GM23338 (cell line): ENCODE results near the gene GSTT4. TPM values are rescaled to one million over a fixed set of nuclear protein-coding genes. Genes with fewer than 3 reads are reported as not detected.

Experiments
- ATAC-seq: fragments of 200-7000 bp; cut with Tn5 transposase; 3 replicates; pipeline ENCODE4 v1.9.1; 2020
- DNase-seq: peaks from one replicate; pipeline ENCODE4 v3.0.0-alpha.2; 2015; ENCODE audit warnings: low spot score
- H2AFZ ChIP-seq: fragments of 200-600 bp; sonication (generic); 2 replicates; pipeline ENCODE4 v1.8.0; 2016; ENCODE audit warnings: antibody characterized with exemption, mild to moderate bottlenecking, moderate library complexity
- H3F3A ChIP-seq: fragments of 200-600 bp; sonication (generic); replicated peaks from 2 replicates; pipeline ENCODE4 v1.8.0; 2017; ENCODE audit warnings: antibody characterized with exemption, mixed run types, low read depth
- H3K27ac ChIP-seq: fragments of 200-600 bp; sonication (generic); 2 replicates; pipeline ENCODE4 v1.6.1; 2016; ENCODE audit warnings: low read depth
- H3K27me3 ChIP-seq: fragments of 200-600 bp; sonication (generic); 2 replicates; pipeline ENCODE4 v1.8.0; 2016; ENCODE audit warnings: mild to moderate bottlenecking, mixed run types, moderate library complexity; ENCODE audit not compliant: insufficient read depth
- H3K36me3 ChIP-seq: fragments of 200-600 bp; sonication (generic); 2 replicates; pipeline ENCODE4 v1.8.0; 2016; ENCODE audit warnings: mild to moderate bottlenecking; ENCODE audit not compliant: insufficient read depth
- H3K4me1 ChIP-seq: fragments of 200-600 bp; sonication (generic); 2 replicates; pipeline ENCODE4 v1.8.0; 2016; ENCODE audit warnings: mild to moderate bottlenecking, moderate library complexity; ENCODE audit not compliant: insufficient read depth
- H3K4me2 ChIP-seq: fragments of 200-600 bp; sonication (generic); 2 replicates; pipeline ENCODE4 v1.7.1; 2017; ENCODE audit warnings: mixed run types
- H3K4me3 ChIP-seq: fragments of 200-600 bp; sonication (generic); 2 replicates; pipeline ENCODE4 v1.6.1; 2016; ENCODE audit warnings: mixed run types
- H3K79me2 ChIP-seq: fragments of 200-600 bp; sonication (generic); replicated peaks from 2 replicates; pipeline ENCODE4 v1.8.0; 2017; ENCODE audit warnings: mild to moderate bottlenecking; ENCODE audit not compliant: insufficient read depth
- H3K9me2 ChIP-seq: fragments of 200-600 bp; sonication (generic); 2 replicates; pipeline ENCODE4 v1.8.0; 2017; ENCODE audit not compliant: insufficient read depth
- H4K20me1 ChIP-seq: fragments of 200-600 bp; sonication (generic); replicated peaks from 2 replicates; pipeline ENCODE4 v1.8.0; 2017; ENCODE audit warnings: mild to moderate bottlenecking; ENCODE audit not compliant: insufficient read depth
- H3K27ac Mint-ChIP-seq: 2 replicates; pipeline ENCODE4 v1.8.0; 2020; ENCODE audit warnings: inconsistent platforms, mild to moderate bottlenecking, moderate library complexity, mixed read lengths
- H3K27me3 Mint-ChIP-seq: 3 replicates; pipeline ENCODE4 v1.8.0; 2022; ENCODE audit warnings: low read depth, mild to moderate bottlenecking, moderate library complexity, mixed read lengths, inconsistent platforms; ENCODE audit not compliant: insufficient read depth, poor library complexity
- H3K36me3 Mint-ChIP-seq: 3 replicates; pipeline ENCODE4 v1.8.0; 2021; ENCODE audit warnings: low read depth, mild to moderate bottlenecking, inconsistent platforms, moderate library complexity, mixed read lengths
- H3K4me1 Mint-ChIP-seq: 3 replicates; pipeline ENCODE4 v1.8.0; 2020; ENCODE audit warnings: mild to moderate bottlenecking, inconsistent platforms, mixed read lengths
- H3K4me3 Mint-ChIP-seq: 3 replicates; pipeline ENCODE4 v1.8.0; 2021; ENCODE audit warnings: moderate library complexity, mild to moderate bottlenecking, inconsistent platforms, mixed read lengths
- H3K9me3 Mint-ChIP-seq: 3 replicates; pipeline ENCODE4 v1.8.0; 2020; ENCODE audit warnings: moderate library complexity, mild to moderate bottlenecking, inconsistent platforms, mixed read lengths
- CREB1 ChIP-seq: fragments of 250-450 bp; sonication (Bioruptor Pico); IDR thresholded peaks from 2 replicates; pipeline ENCODE4 v1.5.0; 2020; ENCODE audit warnings: low read depth, mild to moderate bottlenecking, moderate library complexity
- EZH2 ChIP-seq: fragments of 200-600 bp; sonication (generic); IDR thresholded peaks from one replicate; pipeline ENCODE4 v1.8.0; 2017; ENCODE audit warnings: antibody characterized with exemption, mild to moderate bottlenecking, low read depth; ENCODE audit not compliant: unreplicated experiment
- EZH2phosphoT487 ChIP-seq: fragments of 200-600 bp; sonication (generic); IDR thresholded peaks from one replicate; pipeline ENCODE4 v1.8.1; 2018; ENCODE audit warnings: antibody characterized with exemption; ENCODE audit not compliant: unreplicated experiment
- JUNB ChIP-seq: IDR thresholded peaks from one replicate; pipeline ENCODE4 v1.6.1; 2016; ENCODE audit warnings: antibody characterized with exemption; ENCODE audit not compliant: unreplicated experiment
- NANOG ChIP-seq: IDR thresholded peaks from 2 replicates; pipeline ENCODE4 v1.6.1; 2016; ENCODE audit warnings: antibody characterized with exemption, borderline replicate concordance
- POLR2AphosphoS5 ChIP-seq: IDR thresholded peaks from 2 replicates; pipeline ENCODE4 v1.6.1; 2016; ENCODE audit warnings: antibody characterized with exemption, low read depth
- STAT1 ChIP-seq: IDR thresholded peaks from one replicate; pipeline ENCODE4 v1.6.1; 2016; ENCODE audit warnings: antibody characterized with exemption; ENCODE audit not compliant: unreplicated experiment
- ZNF331 ChIP-seq: fragments of 250-450 bp; sonication (Bioruptor Pico); IDR thresholded peaks from 2 replicates; pipeline ENCODE4 v1.5.0; 2020; ENCODE audit warnings: low read depth, mild to moderate bottlenecking, moderate library complexity
- polyA plus RNA-seq: library from polyadenylated mRNA; unstranded; fragments of >200 nt; fragmentation: Nextera tagmentation; extraction: Ambion mirVana; gene quantifications from 2 replicates; pipeline ENCODE4 v1.2.1, GENCODE V29; 2016
- total RNA-seq: library from RNA; depleted of rRNA; stranded (reverse); fragments of >200 nt; shearing (Covaris generic); gene quantifications from 2 replicates; pipeline ENCODE4 v1.2.3, GENCODE V29; 2014
- TF ChIP-seq, protein P1 (sequence below), 2 experiments: fragments of 200-600 bp in 1 of 2; sonication (generic) in 1 of 2; conservative IDR thresholded peaks; 2 replicates each; pipeline versions ENCODE4 v1.5.1 to v1.6.1; 2016 to 2017; ENCODE audit warnings: antibody characterized with exemption in 2 of 2, low read depth in 2 of 2, mild to moderate bottlenecking in 2 of 2, moderate library complexity in 1 of 2
- TF ChIP-seq, protein P2 (sequence below): IDR thresholded peaks from 2 replicates; pipeline ENCODE4 v1.6.1; 2016; ENCODE audit warnings: antibody characterized with exemption
- TF ChIP-seq, protein P3 (sequence below): IDR thresholded peaks from one replicate; pipeline ENCODE4 v1.6.1; 2018; ENCODE audit warnings: antibody characterized with exemption; ENCODE audit not compliant: unreplicated experiment
- TF ChIP-seq, protein P4 (sequence below): fragments of 250-450 bp; sonication (Bioruptor Pico); IDR thresholded peaks from 2 replicates; pipeline ENCODE4 v1.5.0; 2020; ENCODE audit warnings: mild to moderate bottlenecking, moderate library complexity

Gene GSTT4
- total and polyA plus RNA-seq, 2 experiments from 2014 or later, result not detected

DNA sequence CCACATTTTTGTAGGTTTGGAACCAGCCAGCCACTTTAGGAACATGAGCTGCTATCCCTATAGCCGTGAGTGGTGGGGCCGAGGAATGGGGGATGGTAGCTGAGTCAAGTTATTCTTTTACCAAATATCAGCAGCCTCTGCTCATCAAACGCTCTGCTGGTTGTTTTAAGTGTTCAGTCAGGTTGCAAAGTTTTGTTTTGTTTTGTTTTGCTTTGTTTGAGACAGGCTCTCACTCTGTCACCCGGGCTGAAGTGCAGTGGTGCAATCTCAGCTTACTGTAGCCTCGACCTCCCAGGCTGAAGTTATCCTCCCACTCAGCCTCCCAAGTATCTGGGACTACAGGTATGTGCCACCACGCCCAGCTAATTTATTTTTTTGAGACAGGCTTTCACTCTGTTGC lies 20.2 kb upstream of the GSTT4 start (continued):
- TF ChIP-seq, protein P1, sequence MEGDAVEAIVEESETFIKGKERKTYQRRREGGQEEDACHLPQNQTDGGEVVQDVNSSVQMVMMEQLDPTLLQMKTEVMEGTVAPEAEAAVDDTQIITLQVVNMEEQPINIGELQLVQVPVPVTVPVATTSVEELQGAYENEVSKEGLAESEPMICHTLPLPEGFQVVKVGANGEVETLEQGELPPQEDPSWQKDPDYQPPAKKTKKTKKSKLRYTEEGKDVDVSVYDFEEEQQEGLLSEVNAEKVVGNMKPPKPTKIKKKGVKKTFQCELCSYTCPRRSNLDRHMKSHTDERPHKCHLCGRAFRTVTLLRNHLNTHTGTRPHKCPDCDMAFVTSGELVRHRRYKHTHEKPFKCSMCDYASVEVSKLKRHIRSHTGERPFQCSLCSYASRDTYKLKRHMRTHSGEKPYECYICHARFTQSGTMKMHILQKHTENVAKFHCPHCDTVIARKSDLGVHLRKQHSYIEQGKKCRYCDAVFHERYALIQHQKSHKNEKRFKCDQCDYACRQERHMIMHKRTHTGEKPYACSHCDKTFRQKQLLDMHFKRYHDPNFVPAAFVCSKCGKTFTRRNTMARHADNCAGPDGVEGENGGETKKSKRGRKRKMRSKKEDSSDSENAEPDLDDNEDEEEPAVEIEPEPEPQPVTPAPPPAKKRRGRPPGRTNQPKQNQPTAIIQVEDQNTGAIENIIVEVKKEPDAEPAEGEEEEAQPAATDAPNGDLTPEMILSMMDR (conservative IDR thresholded peaks at IDR 0.05; ENCODE audit: low read depth in 2 of 2), result no peak
- no peak for TF ChIP-seq CREB1

DNA sequence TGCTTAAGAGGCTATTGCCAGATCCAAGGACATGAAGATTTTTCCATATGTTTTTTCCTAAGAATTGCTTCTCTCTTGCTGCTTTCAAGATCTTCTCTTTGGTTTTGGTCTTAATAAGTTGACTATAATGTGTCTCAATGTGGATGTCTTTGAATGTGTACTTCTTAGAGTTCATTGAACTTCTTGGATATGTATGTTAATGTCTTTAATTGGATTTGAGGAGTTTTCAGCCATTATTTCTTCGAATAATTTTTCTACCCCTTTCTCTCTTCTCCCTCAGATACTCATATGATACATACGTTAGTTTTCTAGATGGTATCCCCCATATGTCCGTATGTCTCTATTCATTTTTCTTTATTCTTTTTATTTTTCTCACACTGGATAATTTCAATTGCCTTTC lies 19.1 kb upstream of the GSTT4 start:
- Histone ChIP-seq H3K4me3 (no peak overlapping the region), H3F3A (no peaks in the 10 kb centered on the region), H3K4me1 (no peaks in the 10 kb centered on the region), H4K20me1 (peaks cover 3% of the 10 kb centered on the region; the same call in 1 of the 2 replicates), H3K4me2 (no peak overlapping the region), H3K27me3 (no peaks in the 10 kb centered on the region), H3K36me3 (no peaks in the 10 kb centered on the region), H3K9me2 (no peaks in the 10 kb centered on the region), H2AFZ (no peak overlapping the region), H3K79me2 (peaks cover 58% of the 10 kb centered on the region), H3K27ac (no peak overlapping the region)
- Mint-ChIP-seq H3K27ac (no peak overlapping the region), H3K27me3 (peaks cover 4% of the 10 kb centered on the region), H3K4me3 (no peak overlapping the region), H3K4me1 (peaks cover 6% of the 10 kb centered on the region; the same call in 2 of the 3 replicates), H3K36me3 (peaks cover 3% of the 10 kb centered on the region; the same call in 1 of the 3 replicates), H3K9me3 (no peaks in the 10 kb centered on the region; the same call in 2 of the 3 replicates)
- no peak for ATAC-seq
- DNase-seq, result no peak
- TF ChIP-seq NANOG (no peak), ZNF331 (no peak), CREB1 (no peak), POLR2AphosphoS5 (no peak), EZH2phosphoT487 (no peak), JUNB (no peak), STAT1 (no peak), EZH2 (no peak)
- TF ChIP-seq, protein P2, sequence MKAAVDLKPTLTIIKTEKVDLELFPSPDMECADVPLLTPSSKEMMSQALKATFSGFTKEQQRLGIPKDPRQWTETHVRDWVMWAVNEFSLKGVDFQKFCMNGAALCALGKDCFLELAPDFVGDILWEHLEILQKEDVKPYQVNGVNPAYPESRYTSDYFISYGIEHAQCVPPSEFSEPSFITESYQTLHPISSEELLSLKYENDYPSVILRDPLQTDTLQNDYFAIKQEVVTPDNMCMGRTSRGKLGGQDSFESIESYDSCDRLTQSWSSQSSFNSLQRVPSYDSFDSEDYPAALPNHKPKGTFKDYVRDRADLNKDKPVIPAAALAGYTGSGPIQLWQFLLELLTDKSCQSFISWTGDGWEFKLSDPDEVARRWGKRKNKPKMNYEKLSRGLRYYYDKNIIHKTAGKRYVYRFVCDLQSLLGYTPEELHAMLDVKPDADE, result no peak
- TF ChIP-seq, protein P3, sequence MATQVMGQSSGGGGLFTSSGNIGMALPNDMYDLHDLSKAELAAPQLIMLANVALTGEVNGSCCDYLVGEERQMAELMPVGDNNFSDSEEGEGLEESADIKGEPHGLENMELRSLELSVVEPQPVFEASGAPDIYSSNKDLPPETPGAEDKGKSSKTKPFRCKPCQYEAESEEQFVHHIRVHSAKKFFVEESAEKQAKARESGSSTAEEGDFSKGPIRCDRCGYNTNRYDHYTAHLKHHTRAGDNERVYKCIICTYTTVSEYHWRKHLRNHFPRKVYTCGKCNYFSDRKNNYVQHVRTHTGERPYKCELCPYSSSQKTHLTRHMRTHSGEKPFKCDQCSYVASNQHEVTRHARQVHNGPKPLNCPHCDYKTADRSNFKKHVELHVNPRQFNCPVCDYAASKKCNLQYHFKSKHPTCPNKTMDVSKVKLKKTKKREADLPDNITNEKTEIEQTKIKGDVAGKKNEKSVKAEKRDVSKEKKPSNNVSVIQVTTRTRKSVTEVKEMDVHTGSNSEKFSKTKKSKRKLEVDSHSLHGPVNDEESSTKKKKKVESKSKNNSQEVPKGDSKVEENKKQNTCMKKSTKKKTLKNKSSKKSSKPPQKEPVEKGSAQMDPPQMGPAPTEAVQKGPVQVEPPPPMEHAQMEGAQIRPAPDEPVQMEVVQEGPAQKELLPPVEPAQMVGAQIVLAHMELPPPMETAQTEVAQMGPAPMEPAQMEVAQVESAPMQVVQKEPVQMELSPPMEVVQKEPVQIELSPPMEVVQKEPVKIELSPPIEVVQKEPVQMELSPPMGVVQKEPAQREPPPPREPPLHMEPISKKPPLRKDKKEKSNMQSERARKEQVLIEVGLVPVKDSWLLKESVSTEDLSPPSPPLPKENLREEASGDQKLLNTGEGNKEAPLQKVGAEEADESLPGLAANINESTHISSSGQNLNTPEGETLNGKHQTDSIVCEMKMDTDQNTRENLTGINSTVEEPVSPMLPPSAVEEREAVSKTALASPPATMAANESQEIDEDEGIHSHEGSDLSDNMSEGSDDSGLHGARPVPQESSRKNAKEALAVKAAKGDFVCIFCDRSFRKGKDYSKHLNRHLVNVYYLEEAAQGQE, result no peak
- TF ChIP-seq, protein P4, sequence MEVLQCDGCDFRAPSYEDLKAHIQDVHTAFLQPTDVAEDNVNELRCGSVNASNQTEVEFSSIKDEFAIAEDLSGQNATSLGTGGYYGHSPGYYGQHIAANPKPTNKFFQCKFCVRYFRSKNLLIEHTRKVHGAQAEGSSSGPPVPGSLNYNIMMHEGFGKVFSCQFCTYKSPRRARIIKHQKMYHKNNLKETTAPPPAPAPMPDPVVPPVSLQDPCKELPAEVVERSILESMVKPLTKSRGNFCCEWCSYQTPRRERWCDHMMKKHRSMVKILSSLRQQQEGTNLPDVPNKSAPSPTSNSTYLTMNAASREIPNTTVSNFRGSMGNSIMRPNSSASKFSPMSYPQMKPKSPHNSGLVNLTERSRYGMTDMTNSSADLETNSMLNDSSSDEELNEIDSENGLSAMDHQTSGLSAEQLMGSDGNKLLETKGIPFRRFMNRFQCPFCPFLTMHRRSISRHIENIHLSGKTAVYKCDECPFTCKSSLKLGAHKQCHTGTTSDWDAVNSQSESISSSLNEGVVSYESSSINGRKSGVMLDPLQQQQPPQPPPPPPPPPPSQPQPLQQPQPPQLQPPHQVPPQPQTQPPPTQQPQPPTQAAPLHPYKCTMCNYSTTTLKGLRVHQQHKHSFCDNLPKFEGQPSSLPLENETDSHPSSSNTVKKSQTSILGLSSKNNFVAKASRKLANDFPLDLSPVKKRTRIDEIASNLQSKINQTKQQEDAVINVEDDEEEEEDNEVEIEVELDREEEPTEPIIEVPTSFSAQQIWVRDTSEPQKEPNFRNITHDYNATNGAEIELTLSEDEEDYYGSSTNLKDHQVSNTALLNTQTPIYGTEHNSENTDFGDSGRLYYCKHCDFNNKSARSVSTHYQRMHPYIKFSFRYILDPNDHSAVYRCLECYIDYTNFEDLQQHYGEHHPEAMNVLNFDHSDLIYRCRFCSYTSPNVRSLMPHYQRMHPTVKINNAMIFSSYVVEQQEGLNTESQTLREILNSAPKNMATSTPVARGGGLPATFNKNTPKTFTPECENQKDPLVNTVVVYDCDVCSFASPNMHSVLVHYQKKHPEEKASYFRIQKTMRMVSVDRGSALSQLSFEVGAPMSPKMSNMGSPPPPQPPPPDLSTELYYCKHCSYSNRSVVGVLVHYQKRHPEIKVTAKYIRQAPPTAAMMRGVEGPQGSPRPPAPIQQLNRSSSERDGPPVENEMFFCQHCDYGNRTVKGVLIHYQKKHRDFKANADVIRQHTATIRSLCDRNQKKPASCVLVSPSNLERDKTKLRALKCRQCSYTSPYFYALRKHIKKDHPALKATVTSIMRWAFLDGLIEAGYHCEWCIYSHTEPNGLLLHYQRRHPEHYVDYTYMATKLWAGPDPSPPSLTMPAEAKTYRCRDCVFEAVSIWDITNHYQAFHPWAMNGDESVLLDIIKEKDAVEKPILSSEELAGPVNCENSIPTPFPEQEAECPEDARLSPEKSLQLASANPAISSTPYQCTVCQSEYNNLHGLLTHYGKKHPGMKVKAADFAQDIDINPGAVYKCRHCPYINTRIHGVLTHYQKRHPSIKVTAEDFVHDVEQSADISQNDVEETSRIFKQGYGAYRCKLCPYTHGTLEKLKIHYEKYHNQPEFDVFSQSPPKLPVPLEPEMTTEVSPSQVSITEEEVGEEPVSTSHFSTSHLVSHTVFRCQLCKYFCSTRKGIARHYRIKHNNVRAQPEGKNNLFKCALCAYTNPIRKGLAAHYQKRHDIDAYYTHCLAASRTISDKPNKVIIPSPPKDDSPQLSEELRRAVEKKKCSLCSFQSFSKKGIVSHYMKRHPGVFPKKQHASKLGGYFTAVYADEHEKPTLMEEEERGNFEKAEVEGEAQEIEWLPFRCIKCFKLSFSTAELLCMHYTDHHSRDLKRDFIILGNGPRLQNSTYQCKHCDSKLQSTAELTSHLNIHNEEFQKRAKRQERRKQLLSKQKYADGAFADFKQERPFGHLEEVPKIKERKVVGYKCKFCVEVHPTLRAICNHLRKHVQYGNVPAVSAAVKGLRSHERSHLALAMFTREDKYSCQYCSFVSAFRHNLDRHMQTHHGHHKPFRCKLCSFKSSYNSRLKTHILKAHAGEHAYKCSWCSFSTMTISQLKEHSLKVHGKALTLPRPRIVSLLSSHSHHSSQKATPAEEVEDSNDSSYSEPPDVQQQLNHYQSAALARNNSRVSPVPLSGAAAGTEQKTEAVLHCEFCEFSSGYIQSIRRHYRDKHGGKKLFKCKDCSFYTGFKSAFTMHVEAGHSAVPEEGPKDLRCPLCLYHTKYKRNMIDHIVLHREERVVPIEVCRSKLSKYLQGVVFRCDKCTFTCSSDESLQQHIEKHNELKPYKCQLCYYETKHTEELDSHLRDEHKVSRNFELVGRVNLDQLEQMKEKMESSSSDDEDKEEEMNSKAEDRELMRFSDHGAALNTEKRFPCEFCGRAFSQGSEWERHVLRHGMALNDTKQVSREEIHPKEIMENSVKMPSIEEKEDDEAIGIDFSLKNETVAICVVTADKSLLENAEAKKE (CRISPR knock-in tag), result no peak
